Fibroblast of mammary gland (primary cell): Measurements from ENCODE around the gene FGGY.
"Not testable (repeated sequence)": the region's sequence is repeated elsewhere in the genome, so short reads cannot be mapped to it uniquely, and the experiment has no call there.

ENCODE experiments used
- DNase-seq: peaks from one replicate; pipeline ENCODE4 v3.0.0-alpha.2; 2010; ENCODE audit warnings: low read depth
- H3K4me3 ChIP-seq: 2 replicates; pipeline ENCODE4 v1.5.1; 2011; ENCODE audit warnings: low read depth, mild to moderate bottlenecking, low read length, moderate library complexity; ENCODE audit not compliant: control insufficient read depth
- TF ChIP-seq, protein P1 (sequence below): conservative IDR thresholded peaks from 2 replicates; pipeline ENCODE4 v1.5.1; 2011; ENCODE audit warnings: low read depth, low read length, inconsistent platforms; ENCODE audit not compliant: control insufficient read depth, insufficient read depth

FGGY gene

GRCh38 chr1:59601041-59601441, 304.1 kb downstream of the FGGY start:
- no peak overlapping the region for H3K4me3 ChIP-seq
- TF ChIP-seq, protein P1, sequence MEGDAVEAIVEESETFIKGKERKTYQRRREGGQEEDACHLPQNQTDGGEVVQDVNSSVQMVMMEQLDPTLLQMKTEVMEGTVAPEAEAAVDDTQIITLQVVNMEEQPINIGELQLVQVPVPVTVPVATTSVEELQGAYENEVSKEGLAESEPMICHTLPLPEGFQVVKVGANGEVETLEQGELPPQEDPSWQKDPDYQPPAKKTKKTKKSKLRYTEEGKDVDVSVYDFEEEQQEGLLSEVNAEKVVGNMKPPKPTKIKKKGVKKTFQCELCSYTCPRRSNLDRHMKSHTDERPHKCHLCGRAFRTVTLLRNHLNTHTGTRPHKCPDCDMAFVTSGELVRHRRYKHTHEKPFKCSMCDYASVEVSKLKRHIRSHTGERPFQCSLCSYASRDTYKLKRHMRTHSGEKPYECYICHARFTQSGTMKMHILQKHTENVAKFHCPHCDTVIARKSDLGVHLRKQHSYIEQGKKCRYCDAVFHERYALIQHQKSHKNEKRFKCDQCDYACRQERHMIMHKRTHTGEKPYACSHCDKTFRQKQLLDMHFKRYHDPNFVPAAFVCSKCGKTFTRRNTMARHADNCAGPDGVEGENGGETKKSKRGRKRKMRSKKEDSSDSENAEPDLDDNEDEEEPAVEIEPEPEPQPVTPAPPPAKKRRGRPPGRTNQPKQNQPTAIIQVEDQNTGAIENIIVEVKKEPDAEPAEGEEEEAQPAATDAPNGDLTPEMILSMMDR: no peak

GRCh38 chr1:59601811-59602210, 304.9 kb downstream of the FGGY start:
- TF ChIP-seq, protein P1: no peak
- DNase-seq: no peak
- no peak overlapping the region for H3K4me3 ChIP-seq

More at GRCh38 chr1:59601041-59601441, 304.1 kb downstream of the FGGY start:
- no peak for DNase-seq

GRCh38 chr1:59604191-59604590, 307.3 kb downstream of the FGGY start:
- no peak for DNase-seq
- TF ChIP-seq, protein P1: no peak
- no peak overlapping the region for H3K4me3 ChIP-seq

GRCh38 chr1:59605184-59605583, 308.3 kb downstream of the FGGY start:
- TF ChIP-seq, protein P1: no peak
- no peak for DNase-seq
- H3K4me3 ChIP-seq: no peak overlapping the region

GRCh38 chr1:59605761-59606160, 308.9 kb downstream of the FGGY start:
- H3K4me3 ChIP-seq: no peak overlapping the region
- TF ChIP-seq, protein P1: no peak
- DNase-seq: no peak

DNA sequence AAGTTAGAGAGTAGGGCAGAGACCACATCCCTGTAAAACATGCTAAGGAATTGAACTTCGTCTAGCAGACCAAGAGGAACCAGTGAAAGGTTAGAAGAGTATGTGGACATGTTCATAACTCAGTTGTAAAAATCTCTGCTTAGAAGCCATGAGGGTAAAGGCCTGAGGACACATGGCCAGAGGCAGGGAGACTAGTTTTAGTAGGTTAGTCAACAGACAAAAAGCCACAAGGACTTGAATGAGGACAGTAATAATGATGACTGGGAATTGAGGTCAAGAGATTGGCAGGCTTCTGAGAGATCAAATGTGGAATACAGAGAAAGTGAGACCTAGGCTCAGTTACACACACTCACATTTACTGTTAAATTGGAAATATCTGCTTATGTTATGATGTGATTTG, 312.4 kb downstream of the FGGY start:
- H3K4me3 ChIP-seq: no peak overlapping the region
- no peak for DNase-seq
- TF ChIP-seq, protein P1: no peak

DNA sequence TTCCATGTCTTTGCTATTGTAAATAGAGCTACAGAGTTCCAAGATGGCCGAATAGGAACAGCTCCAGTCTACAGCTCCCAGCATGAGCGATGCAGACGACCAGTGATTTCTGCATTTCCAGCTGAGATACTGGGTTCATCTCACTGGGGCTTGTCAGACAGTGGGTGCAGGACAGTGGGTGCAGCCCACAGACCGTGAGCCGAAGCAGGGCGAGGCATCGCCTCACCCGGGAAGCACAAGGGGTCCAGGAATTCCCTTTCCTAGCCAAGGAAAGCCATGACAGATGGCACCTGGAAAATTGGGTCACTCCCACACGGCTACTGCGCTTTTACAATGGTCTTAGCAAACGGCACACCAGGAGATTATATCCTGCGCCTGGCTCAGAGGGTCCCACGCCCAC, 313.6 kb downstream of the FGGY start:
- DNase-seq, H3K4me3 ChIP-seq: not testable (repeated sequence)

GRCh38 chr1:59617434-59617833, 320.5 kb downstream of the FGGY start:
- no peak overlapping the region for H3K4me3 ChIP-seq
- TF ChIP-seq, protein P1: no peak
- no peak for DNase-seq
